HT1080 (cell line): Measurements from ENCODE around the gene CWC27. TPM values are rescaled to one million over a fixed set of nuclear protein-coding genes. Genes with fewer than 3 reads are reported as not detected.

ENCODE experiments used
- DNase-seq: peaks from one replicate; pipeline ENCODE4 v3.0.0-alpha.2; 2015; ENCODE audit warnings: low read depth
- total RNA-seq: library from RNA; depleted of rRNA; stranded (reverse); fragments of >200 nt; shearing (Covaris generic); gene quantifications from 2 replicates; pipeline ENCODE4 v1.2.3, GENCODE V29; 2014

The CWC27 gene
- total RNA-seq, 1 experiment from 2014 or later: 13.6 TPM

GRCh38 chr5:64973215-64973614 lies 204.5 kb downstream of the CWC27 start:
- no peak for DNase-seq

GRCh38 chr5:64977779-64978178 lies 209.0 kb downstream of the CWC27 start:
- DNase-seq: peak; percentile 56

- DNase-seq: no peak
These were observed 209.8 kb downstream of the CWC27 start for GRCh38 chr5:64978546-64978945.

GRCh38 chr5:64979531-64979930 lies 210.8 kb downstream of the CWC27 start:
- DNase-seq: no peak

- DNase-seq: no peak
These were observed 211.4 kb downstream of the CWC27 start for GRCh38 chr5:64980176-64980575.

- no peak for DNase-seq
These were observed 219.0 kb downstream of the CWC27 start for GRCh38 chr5:64987768-64988167.

- no peak for DNase-seq
These were observed 240.5 kb downstream of the CWC27 start for GRCh38 chr5:65009207-65009606.

- no peak for DNase-seq
These were observed 242.1 kb downstream of the CWC27 start for GRCh38 chr5:65010841-65011240.

GRCh38 chr5:65012301-65012892 lies 243.7 kb downstream of the CWC27 start:
- no peak for DNase-seq

- peak; percentile 61 for DNase-seq
These were observed 244.4 kb downstream of the CWC27 start for GRCh38 chr5:65013166-65013565.

- DNase-seq: no peak
These were observed 246.0 kb downstream of the CWC27 start for GRCh38 chr5:65014769-65015168.

- DNase-seq: no peak
These were observed 247.0 kb downstream of the CWC27 start for GRCh38 chr5:65015767-65016166.

GRCh38 chr5:65017636-65018035 lies 248.9 kb downstream of the CWC27 start:
- DNase-seq: no peak

- DNase-seq: no peak
These were observed 250.0 kb downstream of the CWC27 start for GRCh38 chr5:65018763-65019162.

GRCh38 chr5:65020492-65020891 lies 251.8 kb downstream of the CWC27 start:
- DNase-seq: peak; percentile 52

GRCh38 chr5:65021527-65022226 lies 252.9 kb downstream of the CWC27 start:
- DNase-seq: no peak

GRCh38 chr5:65022932-65023331 lies 254.2 kb downstream of the CWC27 start:
- DNase-seq: no peak

- DNase-seq: no peak
These were observed 256.0 kb downstream of the CWC27 start for GRCh38 chr5:65024681-65025080.

GRCh38 chr5:65026816-65027548 lies 258.3 kb downstream of the CWC27 start:
- no peak for DNase-seq

- peak; percentile 28 for DNase-seq
These were observed 260.4 kb downstream of the CWC27 start for GRCh38 chr5:65029178-65029577.

GRCh38 chr5:65030056-65030455 lies 261.3 kb downstream of the CWC27 start:
- no peak for DNase-seq

- peak; percentile 92 for DNase-seq
These were observed 263.5 kb downstream of the CWC27 start for GRCh38 chr5:65032250-65032649.
